ENCODE measurements around the gene CHMP1A.

GRCh38 chr16:89621698-89622409, 35.7 kb downstream of the CHMP1A start:
- TF ChIP-seq CTCF (IDR thresholded peaks at IDR 0.05) = no peak
- no peak for TF ChIP-seq POLR2AphosphoS5 (IDR thresholded peaks at IDR 0.05)
- no peak for TF ChIP-seq EP300 (IDR thresholded peaks at IDR 0.05)
- no peak for TF ChIP-seq POLR2A (IDR thresholded peaks at IDR 0.05)

All from suprapubic skin (tissue), 4 donors.